KMS-11 (cell line): Measurements from ENCODE around the gene SLC25A42.

Experiments
- H2AFZ ChIP-seq: fragments of 200-600 bp; sonication (generic); 2 replicates; pipeline ENCODE4 v1.6.1; 2016; ENCODE audit warnings: antibody characterized with exemption, mixed run types, low read depth
- H3K27ac ChIP-seq: fragments of 200-600 bp; sonication (generic); 2 replicates; pipeline ENCODE4 v1.6.1; 2016; ENCODE audit warnings: mild to moderate bottlenecking, mixed run types
- H3K27me3 ChIP-seq: fragments of 200-600 bp; sonication (generic); 2 replicates; pipeline ENCODE4 v1.6.1; 2017; ENCODE audit warnings: mild to moderate bottlenecking, low read depth, mixed run types, moderate library complexity; ENCODE audit not compliant: insufficient read depth
- H3K36me3 ChIP-seq: fragments of 200-600 bp; sonication (generic); 2 replicates; pipeline ENCODE4 v1.6.1; 2017; ENCODE audit warnings: mild to moderate bottlenecking, mixed run types; ENCODE audit not compliant: insufficient read depth
- H3K4me1 ChIP-seq: fragments of 200-600 bp; sonication (generic); 2 replicates; pipeline ENCODE4 v1.6.1; 2016; ENCODE audit warnings: mild to moderate bottlenecking, low read depth, mixed run types; ENCODE audit not compliant: poor library complexity, severe bottlenecking
- H3K4me2 ChIP-seq: fragments of 200-600 bp; sonication (generic); 2 replicates; pipeline ENCODE4 v1.7.0; 2016; ENCODE audit warnings: mild to moderate bottlenecking, mixed run types
- H3K4me3 ChIP-seq: fragments of 200-600 bp; sonication (generic); IDR thresholded peaks from 2 replicates; pipeline ENCODE4 v1.6.1; 2017; ENCODE audit warnings: low read depth, low read length, mixed read lengths; ENCODE audit not compliant: insufficient read depth
- H3K79me2 ChIP-seq: fragments of 200-600 bp; sonication (generic); 2 replicates; pipeline ENCODE4 v1.6.1; 2016; ENCODE audit warnings: low read depth, mixed run types; ENCODE audit not compliant: insufficient read depth
- H3K9ac ChIP-seq: fragments of 200-600 bp; sonication (generic); 2 replicates; pipeline ENCODE4 v1.6.1; 2016; ENCODE audit warnings: mild to moderate bottlenecking, mixed run types
- H4K20me1 ChIP-seq: fragments of 200-600 bp; sonication (generic); 2 replicates; pipeline ENCODE4 v1.6.1; 2016; ENCODE audit warnings: mild to moderate bottlenecking, mixed run types; ENCODE audit not compliant: insufficient read depth
- TF ChIP-seq, protein P1 (sequence below): fragments of 200-600 bp; sonication (generic); conservative IDR thresholded peaks from 2 replicates; pipeline ENCODE4 v1.6.1; 2017; ENCODE audit warnings: low read depth, mild to moderate bottlenecking, antibody characterized with exemption, low read length, moderate library complexity, mixed read lengths

The SLC25A42 gene

DNA sequence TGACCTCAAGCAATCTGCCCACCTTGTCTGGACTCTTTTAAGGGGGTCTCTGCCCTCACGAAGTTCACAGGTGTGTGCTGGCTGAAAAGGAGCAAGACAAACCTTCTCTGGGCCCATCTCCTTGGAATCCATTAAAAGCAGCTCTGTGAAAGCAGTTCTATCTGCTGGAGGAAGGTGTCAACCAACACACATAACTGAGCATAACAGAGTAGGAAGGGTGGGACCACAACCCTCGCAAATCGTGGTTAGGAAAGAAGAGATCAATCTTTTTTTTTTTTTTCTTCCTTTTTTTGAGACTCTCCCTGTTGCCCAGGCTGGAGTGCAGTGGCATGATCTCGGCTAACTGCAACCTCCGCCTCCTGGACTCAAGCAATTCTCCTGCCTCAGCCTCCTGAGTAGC, 31.9 kb upstream of the SLC25A42 start:
- H3K27ac ChIP-seq, result no peak overlapping the region
- H2AFZ ChIP-seq, result no peak overlapping the region
- H4K20me1 ChIP-seq, result 0 out of 2 replicates have a peak, but pooled peaks cover 3% of the 10 kb centered on the region
- H3K79me2 ChIP-seq, result peaks cover 66% of the 10 kb centered on the region
- H3K4me3 ChIP-seq, result no peak overlapping the region
- peaks cover 24% of the 10 kb centered on the region for H3K4me1 ChIP-seq
- peak overlapping the region; percentile 87 for H3K4me2 ChIP-seq
- no peak overlapping the region for H3K9ac ChIP-seq
- TF ChIP-seq, protein P1, sequence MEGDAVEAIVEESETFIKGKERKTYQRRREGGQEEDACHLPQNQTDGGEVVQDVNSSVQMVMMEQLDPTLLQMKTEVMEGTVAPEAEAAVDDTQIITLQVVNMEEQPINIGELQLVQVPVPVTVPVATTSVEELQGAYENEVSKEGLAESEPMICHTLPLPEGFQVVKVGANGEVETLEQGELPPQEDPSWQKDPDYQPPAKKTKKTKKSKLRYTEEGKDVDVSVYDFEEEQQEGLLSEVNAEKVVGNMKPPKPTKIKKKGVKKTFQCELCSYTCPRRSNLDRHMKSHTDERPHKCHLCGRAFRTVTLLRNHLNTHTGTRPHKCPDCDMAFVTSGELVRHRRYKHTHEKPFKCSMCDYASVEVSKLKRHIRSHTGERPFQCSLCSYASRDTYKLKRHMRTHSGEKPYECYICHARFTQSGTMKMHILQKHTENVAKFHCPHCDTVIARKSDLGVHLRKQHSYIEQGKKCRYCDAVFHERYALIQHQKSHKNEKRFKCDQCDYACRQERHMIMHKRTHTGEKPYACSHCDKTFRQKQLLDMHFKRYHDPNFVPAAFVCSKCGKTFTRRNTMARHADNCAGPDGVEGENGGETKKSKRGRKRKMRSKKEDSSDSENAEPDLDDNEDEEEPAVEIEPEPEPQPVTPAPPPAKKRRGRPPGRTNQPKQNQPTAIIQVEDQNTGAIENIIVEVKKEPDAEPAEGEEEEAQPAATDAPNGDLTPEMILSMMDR, result no peak
- H3K36me3 ChIP-seq, result no peaks in the 10 kb centered on the region
- no peaks in the 10 kb centered on the region for H3K27me3 ChIP-seq

DNA sequence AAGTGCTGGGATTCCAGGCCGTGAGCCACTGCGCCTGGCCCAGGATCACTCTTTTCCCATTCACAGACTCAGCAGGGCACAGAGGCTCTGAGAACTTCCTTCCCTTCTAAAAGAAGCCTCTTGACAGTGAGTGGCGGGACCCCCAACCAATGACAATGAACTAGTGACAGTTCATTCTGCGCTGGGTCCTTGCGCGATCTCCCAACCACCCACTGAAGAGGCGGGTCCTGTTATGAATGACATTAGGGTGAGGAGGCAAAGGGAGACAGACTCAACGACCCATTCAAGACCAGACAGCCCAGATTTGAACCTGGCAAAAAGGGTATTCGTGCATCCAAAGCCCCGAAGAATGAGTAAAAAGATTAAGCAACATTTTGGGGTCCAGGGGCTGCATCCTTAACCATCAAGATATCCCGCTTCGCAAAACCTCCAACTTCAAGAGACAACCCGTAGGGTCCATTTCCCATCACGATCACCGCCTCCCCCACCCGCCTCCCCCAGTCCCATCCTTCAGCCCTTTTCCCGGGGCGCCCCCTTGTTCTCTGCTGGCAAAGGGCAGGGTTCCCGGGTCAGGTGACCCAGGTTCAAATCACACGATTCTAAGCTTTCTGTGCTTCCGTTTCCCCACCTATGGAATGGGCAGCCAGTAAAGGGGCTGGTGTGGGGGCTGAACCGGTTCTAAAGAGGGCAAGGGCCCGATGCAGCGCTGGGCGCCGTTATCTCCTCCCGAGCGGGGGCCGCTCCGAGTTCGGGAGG, 31.2 kb upstream of the SLC25A42 start:
- peaks cover 3% of the 10 kb centered on the region; the same call in 1 of the 2 replicates for H3K36me3 ChIP-seq
- H2AFZ ChIP-seq, result peak overlapping the region; percentile 87; the same call in 1 of the 2 replicates
- peaks cover 60% of the 10 kb centered on the region for H3K79me2 ChIP-seq
- peak overlapping the region; percentile 89 for H3K9ac ChIP-seq
- H3K4me3 ChIP-seq, result no peak overlapping the region
- H3K4me2 ChIP-seq, result peak overlapping the region; percentile 87
- H3K27ac ChIP-seq, result peak overlapping the region; percentile 92
- no peaks in the 10 kb centered on the region for H4K20me1 ChIP-seq
- peaks cover 24% of the 10 kb centered on the region for H3K4me1 ChIP-seq
- no peaks in the 10 kb centered on the region for H3K27me3 ChIP-seq
- TF ChIP-seq, protein P1, result no peak

DNA sequence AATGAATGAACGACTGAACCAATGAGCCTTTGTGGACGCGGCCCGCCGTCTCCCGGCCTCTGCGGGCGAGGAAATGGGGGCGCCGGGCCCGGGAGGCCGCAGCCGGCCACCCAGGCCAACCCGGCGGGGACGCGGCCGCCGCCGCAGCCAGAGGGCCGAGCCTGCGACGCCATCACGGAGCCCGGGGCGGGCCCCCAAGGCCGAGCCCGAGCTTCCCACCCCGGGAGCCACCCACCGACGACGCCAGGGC, 30.7 kb upstream of the SLC25A42 start:
- peak overlapping the region; percentile 92 for H3K27ac ChIP-seq
- no peaks in the 10 kb centered on the region for H4K20me1 ChIP-seq
- TF ChIP-seq, protein P1, result no peak
- peak overlapping the region; percentile 87; the same call in 1 of the 2 replicates for H3K4me2 ChIP-seq
- H3K9ac ChIP-seq, result peak overlapping the region; percentile 89
- no peak overlapping the region for H3K4me3 ChIP-seq
- peaks cover 24% of the 10 kb centered on the region for H3K4me1 ChIP-seq
- H3K79me2 ChIP-seq, result peaks cover 60% of the 10 kb centered on the region
- H2AFZ ChIP-seq, result peak overlapping the region; percentile 87
- peaks cover 6% of the 10 kb centered on the region; the same call in 1 of the 2 replicates for H3K36me3 ChIP-seq
- H3K27me3 ChIP-seq, result no peaks in the 10 kb centered on the region

DNA sequence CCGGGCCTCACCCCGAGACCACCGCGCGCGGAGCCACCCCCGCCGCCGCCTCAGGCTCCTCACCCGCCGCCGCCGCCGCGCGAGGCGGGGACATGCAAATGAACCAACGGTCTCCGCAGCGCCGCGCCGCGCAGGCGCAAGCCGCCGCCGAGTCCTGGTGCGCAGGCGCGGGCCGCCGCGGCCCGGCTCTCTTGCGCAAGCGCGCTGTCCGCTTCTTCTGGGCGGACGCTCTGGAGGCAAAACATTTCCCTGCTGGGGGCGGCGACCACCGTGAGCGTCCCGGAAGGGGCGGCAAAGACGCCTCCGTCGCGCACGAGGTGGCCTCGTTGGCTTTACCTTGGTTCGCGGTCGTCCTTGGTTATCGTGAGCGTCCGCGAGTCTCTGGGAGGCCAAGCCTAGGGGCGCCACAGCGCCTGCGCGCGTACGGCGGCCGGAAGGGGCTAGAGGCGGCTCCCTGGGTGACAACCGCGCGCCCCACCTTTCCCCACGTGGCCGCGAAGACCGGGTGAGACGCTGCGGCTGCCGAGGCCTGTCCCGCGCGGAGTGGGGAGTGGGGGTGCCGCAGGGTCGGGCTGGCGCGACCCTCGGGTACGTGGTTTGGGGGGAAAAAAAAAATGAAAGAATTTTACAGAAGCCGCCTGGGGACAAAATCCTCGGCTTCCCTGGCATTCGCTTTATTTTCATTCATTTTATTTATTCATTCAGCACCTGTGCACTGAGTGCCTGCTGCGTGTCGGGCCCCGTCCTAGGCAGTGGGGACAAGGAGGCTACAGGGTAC, 30.2 kb upstream of the SLC25A42 start, which contains the start of the genes ARMC6 and SUGP2:
ARMC6 (plus strand) TSS at position 178 of the 778 bp plus-strand sequence. CDS start 607 bp downstream, outside the sequence.
SUGP2 (minus strand) TSS at position 92 of the 778 bp plus-strand sequence. CDS start 2,446 bp downstream, outside the sequence.
- peak within 1 kb of the TSS; percentile 89 for H3K9ac ChIP-seq
- peaks cover 24% of the 10 kb centered on the region for H3K4me1 ChIP-seq
- no peaks in the 10 kb centered on the region for H3K27me3 ChIP-seq
- H3K4me2 ChIP-seq, result peak within 1 kb of the TSS; percentile 100
- H3K4me3 ChIP-seq, result peak within 1 kb of the TSS; percentile 61
- TF ChIP-seq, protein P1, result no peak
- H3K27ac ChIP-seq, result peak within 1 kb of the TSS; percentile 92
- H3K79me2 ChIP-seq, result peaks cover 65% of the 10 kb centered on the region
- peak within 1 kb of the TSS; percentile 87 for H2AFZ ChIP-seq
- no peaks in the 10 kb centered on the region for H4K20me1 ChIP-seq
- peaks cover 6% of the 10 kb centered on the region; the same call in 1 of the 2 replicates for H3K36me3 ChIP-seq
